Right hindlimb (tissue), 1 donor: ENCODE results near the gene B3GNT5.

Source experiments
- DNase-seq: peaks from one replicate; pipeline ENCODE4 v3.0.0-alpha.2; 2018

The B3GNT5 gene

GRCh38 chr3:183230826-183231225 is 22.2 kb upstream of the B3GNT5 start:
- DNase-seq = no peak

- no peak for DNase-seq
Observed at GRCh38 chr3:183233966-183234365, 19.1 kb upstream of the B3GNT5 start.

- no peak for DNase-seq
Observed at GRCh38 chr3:183239046-183239445, 14.0 kb upstream of the B3GNT5 start.

- no peak for DNase-seq
Observed at GRCh38 chr3:183242431-183242830, 10.6 kb upstream of the B3GNT5 start.

- no peak for DNase-seq
Observed at GRCh38 chr3:183244219-183244618, 8.8 kb upstream of the B3GNT5 start.

- DNase-seq = no peak
Observed at GRCh38 chr3:183244981-183245476, 8.0 kb upstream of the B3GNT5 start.

- no peak for DNase-seq
Observed at GRCh38 chr3:183247011-183247589, 6.0 kb upstream of the B3GNT5 start.

- DNase-seq = no peak
Observed at GRCh38 chr3:183249006-183249718, 3.9 kb upstream of the B3GNT5 start.

GRCh38 chr3:183252118-183252782 is 803 bp upstream of the B3GNT5 start:
- no peak for DNase-seq

GRCh38 chr3:183253528-183254486 is 754 bp downstream of the B3GNT5 start:
- peak; percentile 76 for DNase-seq

- DNase-seq = peak; percentile 43
Observed at GRCh38 chr3:183254487-183255347, 1.7 kb downstream of the B3GNT5 start.

- DNase-seq = no peak
Observed at GRCh38 chr3:183255348-183255730, 2.3 kb downstream of the B3GNT5 start.

GRCh38 chr3:183259087-183259486 is 6.0 kb downstream of the B3GNT5 start:
- no peak for DNase-seq

GRCh38 chr3:183259621-183260020 is 6.6 kb downstream of the B3GNT5 start:
- no peak for DNase-seq

- DNase-seq = no peak
Observed at GRCh38 chr3:183260167-183260904, 7.3 kb downstream of the B3GNT5 start.

GRCh38 chr3:183261151-183261724 is 8.2 kb downstream of the B3GNT5 start:
- DNase-seq = no peak

- no peak for DNase-seq
Observed at GRCh38 chr3:183262875-183263378, 9.9 kb downstream of the B3GNT5 start.

GRCh38 chr3:183264268-183264667 is 11.2 kb downstream of the B3GNT5 start:
- no peak for DNase-seq

GRCh38 chr3:183265157-183265642 is 12.1 kb downstream of the B3GNT5 start:
- peak; percentile 49 for DNase-seq

GRCh38 chr3:183265834-183266417 is 12.9 kb downstream of the B3GNT5 start:
- DNase-seq = no peak
